ENCODE results near the gene KHK.

Gene KHK

GRCh38 chr2:27051902-27052645, 34.5 kb upstream of the KHK start:
- TF ChIP-seq, protein P1, sequence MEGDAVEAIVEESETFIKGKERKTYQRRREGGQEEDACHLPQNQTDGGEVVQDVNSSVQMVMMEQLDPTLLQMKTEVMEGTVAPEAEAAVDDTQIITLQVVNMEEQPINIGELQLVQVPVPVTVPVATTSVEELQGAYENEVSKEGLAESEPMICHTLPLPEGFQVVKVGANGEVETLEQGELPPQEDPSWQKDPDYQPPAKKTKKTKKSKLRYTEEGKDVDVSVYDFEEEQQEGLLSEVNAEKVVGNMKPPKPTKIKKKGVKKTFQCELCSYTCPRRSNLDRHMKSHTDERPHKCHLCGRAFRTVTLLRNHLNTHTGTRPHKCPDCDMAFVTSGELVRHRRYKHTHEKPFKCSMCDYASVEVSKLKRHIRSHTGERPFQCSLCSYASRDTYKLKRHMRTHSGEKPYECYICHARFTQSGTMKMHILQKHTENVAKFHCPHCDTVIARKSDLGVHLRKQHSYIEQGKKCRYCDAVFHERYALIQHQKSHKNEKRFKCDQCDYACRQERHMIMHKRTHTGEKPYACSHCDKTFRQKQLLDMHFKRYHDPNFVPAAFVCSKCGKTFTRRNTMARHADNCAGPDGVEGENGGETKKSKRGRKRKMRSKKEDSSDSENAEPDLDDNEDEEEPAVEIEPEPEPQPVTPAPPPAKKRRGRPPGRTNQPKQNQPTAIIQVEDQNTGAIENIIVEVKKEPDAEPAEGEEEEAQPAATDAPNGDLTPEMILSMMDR (IDR thresholded peaks at IDR 0.05; ENCODE audit: insufficient read depth, low read depth, low read length, missing control alignments), result no peak
- peak overlapping the region; percentile 76 for H3K4me3 ChIP-seq (ENCODE audit: low read depth, low read length)
- DNase-seq (ENCODE audit: low read depth), result no peak

- TF ChIP-seq, protein P1 (IDR thresholded peaks at IDR 0.05; ENCODE audit: insufficient read depth, low read depth, low read length, missing control alignments), result no peak
- no peak for DNase-seq (ENCODE audit: low read depth)
- no peak overlapping the region for H3K4me3 ChIP-seq (ENCODE audit: low read depth, low read length)
These were observed 33.3 kb upstream of the KHK start for GRCh38 chr2:27053321-27053720.

DNA sequence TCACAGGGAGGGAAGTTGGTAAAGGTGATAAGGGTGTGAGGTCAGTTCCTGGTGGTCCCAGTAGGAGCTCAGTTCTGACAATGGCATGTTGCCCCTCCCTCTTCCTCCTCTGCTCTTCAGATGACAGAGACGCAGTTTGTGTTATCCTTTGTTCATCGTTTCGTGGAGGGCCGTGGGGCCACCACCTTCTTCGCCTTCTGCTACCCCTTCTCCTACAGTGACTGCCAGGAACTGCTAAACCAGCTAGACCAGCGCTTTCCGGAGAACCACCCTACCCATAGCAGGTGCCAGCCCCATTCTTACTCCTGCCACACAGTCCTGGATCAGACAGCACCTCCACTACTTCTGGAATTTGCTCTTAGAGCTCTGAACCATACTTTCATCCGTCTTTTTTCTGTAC, 32.8 kb upstream of the KHK start:
- no peak overlapping the region for H3K4me3 ChIP-seq (ENCODE audit: low read depth, low read length)
- TF ChIP-seq, protein P1 (IDR thresholded peaks at IDR 0.05; ENCODE audit: insufficient read depth, low read depth, low read length, missing control alignments), result no peak
- DNase-seq (ENCODE audit: low read depth), result no peak

- DNase-seq (ENCODE audit: low read depth), result no peak
- TF ChIP-seq, protein P1 (IDR thresholded peaks at IDR 0.05; ENCODE audit: insufficient read depth, low read depth, low read length, missing control alignments), result no peak
- no peak overlapping the region for H3K4me3 ChIP-seq (ENCODE audit: low read depth, low read length)
These were observed 31.9 kb upstream of the KHK start for GRCh38 chr2:27054721-27055120.

- H3K4me3 ChIP-seq (ENCODE audit: low read depth, low read length), result no peak overlapping the region
- TF ChIP-seq, protein P1 (IDR thresholded peaks at IDR 0.05; ENCODE audit: insufficient read depth, low read depth, low read length, missing control alignments), result no peak
- no peak for DNase-seq (ENCODE audit: low read depth)
These were observed 29.4 kb upstream of the KHK start for GRCh38 chr2:27057184-27057583.

- no peak overlapping the region for H3K4me3 ChIP-seq (ENCODE audit: low read depth, low read length)
- no peak for DNase-seq (ENCODE audit: low read depth)
- TF ChIP-seq, protein P1 (IDR thresholded peaks at IDR 0.05; ENCODE audit: insufficient read depth, low read depth, low read length, missing control alignments), result no peak
These were observed 28.4 kb upstream of the KHK start for GRCh38 chr2:27058210-27058609.
